WTC11 (cell line): ENCODE results near the gene TMCC2. TPM values are rescaled to one million over a fixed set of nuclear protein-coding genes. Genes with fewer than 3 reads are reported as not detected.

Experiments
- ATAC-seq: fragments of 200-7000 bp; cut with Tn5 transposase; 2 replicates; pipeline ENCODE4 v1.10.0; 2021; ENCODE audit warnings: mild to moderate bottlenecking, moderate library complexity
- CTCF ChIA-PET: fragments of 300-600 bp; sonication (Branson Sonifier 250); formaldehyde crosslinking; loops from one replicate; lab custom pipeline; 2021; ENCODE audit warnings: antibody characterized with exemption; lab: Charles Lee
- POLR2A ChIA-PET: fragments of 350-600 bp; sonication (Branson Sonifier 250); formaldehyde crosslinking; loops from one replicate; lab custom pipeline; 2021; ENCODE audit warnings: antibody characterized with exemption; lab: Charles Lee
- DNase-seq: peaks from one replicate; pipeline ENCODE4 v3.0.0; 2021; ENCODE audit warnings: low spot score
- H3K27ac Mint-ChIP-seq: 2 replicates; pipeline ENCODE4 v1.8.0; 2021; ENCODE audit warnings: mixed read lengths
- H3K27me3 Mint-ChIP-seq: 2 replicates; pipeline ENCODE4 v1.8.0; 2021; ENCODE audit warnings: low read depth, mild to moderate bottlenecking, moderate library complexity, mixed read lengths
- H3K36me3 Mint-ChIP-seq: 2 replicates; pipeline ENCODE4 v1.8.0; 2021; ENCODE audit warnings: mixed read lengths
- H3K4me1 Mint-ChIP-seq: 2 replicates; pipeline ENCODE4 v1.8.0; 2022; ENCODE audit warnings: mixed read lengths
- H3K4me3 Mint-ChIP-seq: 2 replicates; pipeline ENCODE4 v1.8.0; 2021; ENCODE audit warnings: mild to moderate bottlenecking, moderate library complexity, mixed read lengths
- H3K9me3 Mint-ChIP-seq: 2 replicates; pipeline ENCODE4 v1.8.0; 2021; ENCODE audit warnings: mixed read lengths
- AFF4 ChIP-seq: sonication (generic); formaldehyde crosslinking; IDR thresholded peaks from 2 replicates; pipeline ENCODE4 v1.8.1; 2023; ENCODE audit warnings: mild to moderate bottlenecking, missing genetic modification reagents, borderline replicate concordance
- ARID4B ChIP-seq: sonication (generic); formaldehyde crosslinking; IDR thresholded peaks from 2 replicates; pipeline ENCODE4 v1.8.0; 2023; ENCODE audit warnings: missing genetic modification reagents, mild to moderate bottlenecking, borderline replicate concordance
- CREB1 ChIP-seq: sonication (generic); formaldehyde crosslinking; IDR thresholded peaks from 2 replicates; pipeline ENCODE4 v1.8.0; 2023; ENCODE audit warnings: mild to moderate bottlenecking, missing genetic modification reagents
- FOXJ3 ChIP-seq: sonication (generic); formaldehyde crosslinking; IDR thresholded peaks from 2 replicates; pipeline ENCODE4 v1.9.0; 2021; ENCODE audit warnings: missing genetic modification reagents, mild to moderate bottlenecking, borderline replicate concordance
- GABPB1 ChIP-seq: sonication (generic); formaldehyde crosslinking; IDR thresholded peaks from 2 replicates; pipeline ENCODE4 v1.8.1; 2023; ENCODE audit warnings: mild to moderate bottlenecking, missing genetic modification reagents
- GTF2I ChIP-seq: fragments of 250-450 bp; sonication (Bioruptor Pico); conservative IDR thresholded peaks from 2 replicates; pipeline ENCODE4 v1.4.0; 2021; ENCODE audit warnings: mild to moderate bottlenecking
- HMGA2 ChIP-seq: fragments of 250-450 bp; sonication (Bioruptor Pico); IDR thresholded peaks from 2 replicates; pipeline ENCODE4 v1.4.0; 2021; ENCODE audit warnings: mild to moderate bottlenecking, moderate library complexity
- HMGXB4 ChIP-seq: sonication (generic); formaldehyde crosslinking; IDR thresholded peaks from 2 replicates; pipeline ENCODE4 v1.8.1; 2023; ENCODE audit warnings: mild to moderate bottlenecking, moderate library complexity, missing genetic modification reagents
- JUN ChIP-seq: sonication (generic); formaldehyde crosslinking; IDR thresholded peaks from 2 replicates; pipeline ENCODE4 v1.8.0; 2023; ENCODE audit warnings: mild to moderate bottlenecking, missing genetic modification reagents
- NR3C1 ChIP-seq: sonication (generic); formaldehyde crosslinking; conservative IDR thresholded peaks from 2 replicates; pipeline ENCODE4 v1.8.1; 2023; ENCODE audit warnings: low read depth, mild to moderate bottlenecking, missing genetic modification reagents
- RORB ChIP-seq: fragments of 250-450 bp; sonication (Bioruptor Pico); IDR thresholded peaks from 2 replicates; pipeline ENCODE4 v1.9.0; 2021; ENCODE audit warnings: mild to moderate bottlenecking
- SOX15 ChIP-seq: fragments of 250-450 bp; sonication (Bioruptor Pico); IDR thresholded peaks from 2 replicates; pipeline ENCODE4 v1.9.0; 2021; ENCODE audit warnings: mild to moderate bottlenecking
- TEAD1 ChIP-seq: sonication (generic); formaldehyde crosslinking; IDR thresholded peaks from 2 replicates; pipeline ENCODE4 v1.8.0; 2022; ENCODE audit warnings: mild to moderate bottlenecking, missing genetic modification reagents
- TP53 ChIP-seq: sonication (generic); formaldehyde crosslinking; IDR thresholded peaks from 2 replicates; pipeline ENCODE4 v1.8.1; 2023; ENCODE audit warnings: mild to moderate bottlenecking, missing genetic modification reagents
- ZNF121 ChIP-seq: sonication (generic); formaldehyde crosslinking; IDR thresholded peaks from 2 replicates; pipeline ENCODE4 v1.8.0; 2023; ENCODE audit warnings: missing genetic modification reagents
- ZNF512 ChIP-seq: sonication (generic); formaldehyde crosslinking; IDR thresholded peaks from 2 replicates; pipeline ENCODE4 v1.8.1; 2022; ENCODE audit warnings: missing genetic modification reagents, borderline replicate concordance
- total RNA-seq: library from RNA; stranded (reverse); gene quantifications from 3 replicates; pipeline ENCODE4 v1.2.3, GENCODE V29; 2021
- TF ChIP-seq, protein P1 (sequence below): fragments of 250-450 bp; sonication (Bioruptor Pico); IDR thresholded peaks from 2 replicates; pipeline ENCODE4 v1.9.0; 2021; ENCODE audit warnings: mild to moderate bottlenecking
- TF ChIP-seq, protein P2 (sequence below): sonication (generic); formaldehyde crosslinking; IDR thresholded peaks from 2 replicates; pipeline ENCODE4 v1.8.0; 2023; ENCODE audit warnings: missing genetic modification reagents
- TF ChIP-seq, protein P3 (sequence below): sonication (generic); formaldehyde crosslinking; IDR thresholded peaks from 2 replicates; pipeline ENCODE4 v1.8.0; 2022; ENCODE audit warnings: mild to moderate bottlenecking, missing genetic modification reagents

TMCC2 gene
- total RNA-seq, 1 experiment from 2014 or later = 9.5 TPM

DNA sequence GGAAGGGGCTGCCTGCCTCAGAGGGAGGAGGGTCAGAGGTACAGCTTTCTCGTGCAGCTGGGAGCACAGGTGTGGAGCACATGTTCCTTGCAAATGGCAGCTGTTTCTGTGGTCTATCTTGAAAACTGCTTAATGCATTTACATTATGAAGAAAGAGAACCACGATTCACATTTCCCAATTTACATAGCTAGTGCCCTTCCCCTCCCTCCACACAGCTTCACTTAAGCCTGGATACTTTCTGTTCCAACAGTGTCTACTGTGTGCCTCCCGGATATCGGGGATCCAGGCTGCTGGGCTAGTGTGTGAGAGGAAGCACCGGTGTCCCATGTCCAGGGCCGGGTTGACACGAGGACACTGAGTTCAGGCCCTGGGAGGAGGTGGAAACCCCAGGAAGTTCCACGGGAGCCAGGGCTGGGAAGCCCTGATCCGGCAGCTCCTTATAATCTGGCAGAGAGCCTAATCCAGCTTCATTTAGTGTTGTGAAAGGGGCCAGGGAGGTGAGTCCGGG is 31.6 kb downstream of the TMCC2 start:
- ATAC-seq (no peak), DNase-seq (no peak)
- ChIA-PET POLR2A (interaction anchor here (0.7 to 2.0 kb wide), 4 partner anchors 14 to 708 kb away, joined by 3 to 6 read pairs (median 4); partner anchors contain the start of gene TMCC2), CTCF (interaction anchor here (1.3 to 6.7 kb wide), 7 partner anchors 12 to 282 kb away, joined by 3 to 166 read pairs (median 8); partner anchors contain the start of gene TMCC2)
- H3K4me1 Mint-ChIP-seq = peaks cover 32% of the 10 kb centered on the region
- H3K27me3 Mint-ChIP-seq = no peaks in the 10 kb centered on the region
- H3K9me3 Mint-ChIP-seq = no peaks in the 10 kb centered on the region
- H3K27ac Mint-ChIP-seq = no peak overlapping the region
- no peaks in the 10 kb centered on the region for H3K36me3 Mint-ChIP-seq
- H3K4me3 Mint-ChIP-seq = no peak overlapping the region
- TF ChIP-seq RORB (CRISPR knock-in tag) = no peak
- TF ChIP-seq JUN (CRISPR knock-in tag) = no peak
- no peak for TF ChIP-seq TEAD1 (CRISPR knock-in tag)
- no peak for TF ChIP-seq HMGXB4
- no peak for TF ChIP-seq ZNF121
- TF ChIP-seq, protein P1, sequence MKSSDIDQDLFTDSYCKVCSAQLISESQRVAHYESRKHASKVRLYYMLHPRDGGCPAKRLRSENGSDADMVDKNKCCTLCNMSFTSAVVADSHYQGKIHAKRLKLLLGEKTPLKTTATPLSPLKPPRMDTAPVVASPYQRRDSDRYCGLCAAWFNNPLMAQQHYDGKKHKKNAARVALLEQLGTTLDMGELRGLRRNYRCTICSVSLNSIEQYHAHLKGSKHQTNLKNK (CRISPR knock-in tag) = no peak
- TF ChIP-seq, protein P2, sequence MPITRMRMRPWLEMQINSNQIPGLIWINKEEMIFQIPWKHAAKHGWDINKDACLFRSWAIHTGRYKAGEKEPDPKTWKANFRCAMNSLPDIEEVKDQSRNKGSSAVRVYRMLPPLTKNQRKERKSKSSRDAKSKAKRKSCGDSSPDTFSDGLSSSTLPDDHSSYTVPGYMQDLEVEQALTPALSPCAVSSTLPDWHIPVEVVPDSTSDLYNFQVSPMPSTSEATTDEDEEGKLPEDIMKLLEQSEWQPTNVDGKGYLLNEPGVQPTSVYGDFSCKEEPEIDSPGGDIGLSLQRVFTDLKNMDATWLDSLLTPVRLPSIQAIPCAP (CRISPR knock-in tag) = no peak
- no peak for TF ChIP-seq AFF4 (CRISPR knock-in tag)
- TF ChIP-seq NR3C1 (CRISPR knock-in tag) = no peak
- TF ChIP-seq ARID4B (CRISPR knock-in tag) = no peak
- TF ChIP-seq GTF2I (CRISPR knock-in tag) = no peak
- no peak for TF ChIP-seq TP53 (CRISPR knock-in tag)
- no peak for TF ChIP-seq CREB1 (CRISPR knock-in tag)
- TF ChIP-seq, protein P3, sequence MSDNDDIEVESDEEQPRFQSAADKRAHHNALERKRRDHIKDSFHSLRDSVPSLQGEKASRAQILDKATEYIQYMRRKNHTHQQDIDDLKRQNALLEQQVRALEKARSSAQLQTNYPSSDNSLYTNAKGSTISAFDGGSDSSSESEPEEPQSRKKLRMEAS (CRISPR knock-in tag) = no peak
- TF ChIP-seq SOX15 = no peak
- no peak for TF ChIP-seq HMGA2 (CRISPR knock-in tag)
- no peak for TF ChIP-seq GABPB1 (CRISPR knock-in tag)
- TF ChIP-seq ZNF512 (CRISPR knock-in tag) = no peak
- TF ChIP-seq FOXJ3 (CRISPR knock-in tag) = no peak
